OCI-LY7 (cell line): ENCODE data around the gene ALDH16A1. TPM values are rescaled to one million over a fixed set of nuclear protein-coding genes. Genes with fewer than 3 reads are reported as not detected.

ENCODE experiments used
- BruUV-seq: library from RNA; stranded (reverse); fragments of 400-500 nt; replicated peaks from 2 replicates; lab custom pipeline; 2021; lab: Mats Ljungman, UMichigan
- CTCF ChIA-PET: fragments of 300-600 bp; sonication (Branson Sonifier 250); formaldehyde crosslinking; loops from one replicate; lab custom pipeline; 2022; ENCODE audit warnings: antibody characterized with exemption; ENCODE audit not compliant: unreplicated experiment; lab: Charles Lee
- POLR2A ChIA-PET: fragments of 300-600 bp; sonication (Branson Sonifier 250); formaldehyde crosslinking; loops from one replicate; lab custom pipeline; 2022; ENCODE audit warnings: antibody characterized with exemption; lab: Charles Lee
- DNase-seq: peaks from one replicate; pipeline ENCODE4 v3.0.0-alpha.2; 2015; ENCODE audit warnings: low spot score
- H2AFZ ChIP-seq: fragments of 200-600 bp; sonication (generic), shearing (Covaris generic); 2 replicates; pipeline ENCODE4 v1.6.1; 2014; ENCODE audit warnings: mild to moderate bottlenecking, antibody characterized with exemption, low read length, moderate library complexity
- H3K27ac ChIP-seq: fragments of 200-600 bp; sonication (generic); 2 replicates; pipeline ENCODE4 v1.5.1; 2014; ENCODE audit warnings: mixed run types, low read depth, mild to moderate bottlenecking, moderate library complexity, low read length, inconsistent platforms; ENCODE audit not compliant: poor library complexity, severe bottlenecking
- H3K36me3 ChIP-seq: fragments of 200-600 bp; sonication (generic); 2 replicates; pipeline ENCODE4 v1.6.1; 2014; ENCODE audit warnings: mild to moderate bottlenecking, antibody characterized with exemption, low read length, moderate library complexity, mixed read lengths; ENCODE audit not compliant: insufficient read depth
- H3K4me1 ChIP-seq: fragments of 200-600 bp; sonication (generic); 2 replicates; pipeline ENCODE4 v1.5.1; 2014; ENCODE audit warnings: mild to moderate bottlenecking, low read length; ENCODE audit not compliant: insufficient read depth, poor library complexity, severe bottlenecking
- H3K4me2 ChIP-seq: fragments of 200-600 bp; sonication (generic); 2 replicates; pipeline ENCODE4 v1.6.1; 2014; ENCODE audit warnings: mild to moderate bottlenecking, low read length
- H3K4me3 ChIP-seq: fragments of 200-600 bp; sonication (generic); 2 replicates; pipeline ENCODE4 v1.5.1; 2014; ENCODE audit warnings: mild to moderate bottlenecking, low read depth, low read length; ENCODE audit not compliant: poor library complexity, severe bottlenecking
- H3K79me2 ChIP-seq: fragments of 200-600 bp; sonication (generic); 2 replicates; pipeline ENCODE4 v1.6.1; 2016; ENCODE audit warnings: low read depth, mild to moderate bottlenecking, low read length, moderate library complexity, mixed read lengths; ENCODE audit not compliant: insufficient read depth
- H3K9me2 ChIP-seq: fragments of 200-600 bp; sonication (generic); 2 replicates; pipeline ENCODE4 v1.6.1; 2016; ENCODE audit warnings: mild to moderate bottlenecking, low read length, mixed read lengths; ENCODE audit not compliant: insufficient read depth
- H3K9me3 ChIP-seq: fragments of 200-600 bp; sonication (generic); 2 replicates; pipeline ENCODE4 v1.6.1; 2014; ENCODE audit warnings: mild to moderate bottlenecking, mixed run types, low read length, mixed read lengths
- H4K20me1 ChIP-seq: fragments of 200-600 bp; sonication (generic); 2 replicates; pipeline ENCODE4 v1.6.1; 2014; ENCODE audit warnings: mild to moderate bottlenecking, antibody characterized with exemption, low read length, moderate library complexity, mixed read lengths; ENCODE audit not compliant: insufficient read depth
- CTCF ChIP-seq: fragments of 200-600 bp; sonication (generic); conservative IDR thresholded peaks from 2 replicates; pipeline ENCODE4 v1.5.1; 2014; ENCODE audit warnings: mild to moderate bottlenecking, antibody characterized with exemption, low read length, moderate library complexity, mixed read lengths
- EZH2phosphoT487 ChIP-seq: fragments of 200-600 bp; sonication (generic); IDR thresholded peaks from 2 replicates; pipeline ENCODE4 v1.6.1; 2018; ENCODE audit warnings: low read depth, borderline replicate concordance, mild to moderate bottlenecking, mixed run types, antibody characterized with exemption, low read length, moderate library complexity, mixed read lengths
- intact Hi-C: fragments of 100-400 bp; cut with micrococcal nuclease; formaldehyde crosslinking; loops from one replicate; pipeline ENCODE4 v1.10.0; 2022; ENCODE audit not compliant: unreplicated experiment
- total RNA-seq, 2 experiments: library from RNA; depleted of rRNA in 1 of 2; stranded (reverse); fragments of >200 nt in 1 of 2; shearing (Covaris generic) in 1 of 2; gene quantifications; 2 replicates each; pipeline ENCODE4 v1.2.3, GENCODE V29; 2014 to 2022

The ALDH16A1 gene
- total RNA-seq, 2 experiments from 2014 or later = 26.0 to 55.4 TPM

- ChIA-PET POLR2A (no interaction called here), CTCF (no interaction called here)
Observed at GRCh38 chr19:49462492-49462891, 9.5 kb downstream of the ALDH16A1 start.

GRCh38 chr19:49463960-49464740 is 11.1 kb downstream of the ALDH16A1 start:
- H3K4me1 ChIP-seq = peaks cover 8% of the 10 kb centered on the region
- H4K20me1 ChIP-seq = no peaks in the 10 kb centered on the region
- intact Hi-C loops = no loop called here
- no peak overlapping the region for H2AFZ ChIP-seq
- CTCF ChIA-PET = no interaction called here
- no peak overlapping the region for H3K27ac ChIP-seq
- H3K4me2 ChIP-seq = no peak overlapping the region
- H3K4me3 ChIP-seq = no peak overlapping the region
- TF ChIP-seq CTCF = no peak
- TF ChIP-seq EZH2phosphoT487 = no peak
- DNase-seq = no peak
- no peaks in the 10 kb centered on the region for H3K9me3 ChIP-seq
- H3K9me2 ChIP-seq = no peaks in the 10 kb centered on the region
- no TSS peak for BruUV-seq
- POLR2A ChIA-PET = no interaction called here
- H3K79me2 ChIP-seq = no peaks in the 10 kb centered on the region
- H3K36me3 ChIP-seq = peaks cover 52% of the 10 kb centered on the region

More at GRCh38 chr19:49462492-49462891, 9.5 kb downstream of the ALDH16A1 start:
- H3K36me3 ChIP-seq = peaks cover 53% of the 10 kb centered on the region
- H4K20me1 ChIP-seq = no peaks in the 10 kb centered on the region
- no peak overlapping the region for H3K4me2 ChIP-seq
- H2AFZ ChIP-seq = no peak overlapping the region
- no peak for DNase-seq
- no peak overlapping the region for H3K27ac ChIP-seq
- H3K9me3 ChIP-seq = no peaks in the 10 kb centered on the region
- TF ChIP-seq CTCF (no peak), EZH2phosphoT487 (no peak)
- no TSS peak for BruUV-seq
- H3K4me1 ChIP-seq = peaks cover 6% of the 10 kb centered on the region
- intact Hi-C loops = no loop called here
- H3K79me2 ChIP-seq = no peaks in the 10 kb centered on the region
- no peaks in the 10 kb centered on the region for H3K9me2 ChIP-seq
- H3K4me3 ChIP-seq = no peak overlapping the region

GRCh38 chr19:49465371-49465770 is 12.3 kb downstream of the ALDH16A1 start:
- Histone ChIP-seq H3K9me2 (no peaks in the 10 kb centered on the region), H3K9me3 (no peaks in the 10 kb centered on the region), H2AFZ (no peak overlapping the region), H3K79me2 (no peaks in the 10 kb centered on the region), H4K20me1 (no peaks in the 10 kb centered on the region), H3K4me2 (no peak overlapping the region), H3K4me1 (peaks cover 16% of the 10 kb centered on the region), H3K27ac (no peak overlapping the region), H3K4me3 (no peak overlapping the region), H3K36me3 (peaks cover 48% of the 10 kb centered on the region)
- no TSS peak for BruUV-seq
- intact Hi-C loops = no loop called here
- TF ChIP-seq CTCF = no peak
- TF ChIP-seq EZH2phosphoT487 = no peak
- ChIA-PET CTCF (no interaction called here), POLR2A (interaction anchor here (0.6 kb wide), 1 partner anchor 36 kb away, joined by 10 read pairs; no protein-coding TSS in a partner anchor)
- no peak for DNase-seq
